ENCODE data around the gene RMDN3. TPM values are rescaled to one million over a fixed set of nuclear protein-coding genes. Genes with fewer than 3 reads are reported as not detected.

Gene RMDN3
- total and polyA plus RNA-seq, 2 of the 13 experiments (the other 11 are each of a cell fraction or from before 2014, with no cell fraction given) = 16.8 to 19.5 TPM

DNA sequence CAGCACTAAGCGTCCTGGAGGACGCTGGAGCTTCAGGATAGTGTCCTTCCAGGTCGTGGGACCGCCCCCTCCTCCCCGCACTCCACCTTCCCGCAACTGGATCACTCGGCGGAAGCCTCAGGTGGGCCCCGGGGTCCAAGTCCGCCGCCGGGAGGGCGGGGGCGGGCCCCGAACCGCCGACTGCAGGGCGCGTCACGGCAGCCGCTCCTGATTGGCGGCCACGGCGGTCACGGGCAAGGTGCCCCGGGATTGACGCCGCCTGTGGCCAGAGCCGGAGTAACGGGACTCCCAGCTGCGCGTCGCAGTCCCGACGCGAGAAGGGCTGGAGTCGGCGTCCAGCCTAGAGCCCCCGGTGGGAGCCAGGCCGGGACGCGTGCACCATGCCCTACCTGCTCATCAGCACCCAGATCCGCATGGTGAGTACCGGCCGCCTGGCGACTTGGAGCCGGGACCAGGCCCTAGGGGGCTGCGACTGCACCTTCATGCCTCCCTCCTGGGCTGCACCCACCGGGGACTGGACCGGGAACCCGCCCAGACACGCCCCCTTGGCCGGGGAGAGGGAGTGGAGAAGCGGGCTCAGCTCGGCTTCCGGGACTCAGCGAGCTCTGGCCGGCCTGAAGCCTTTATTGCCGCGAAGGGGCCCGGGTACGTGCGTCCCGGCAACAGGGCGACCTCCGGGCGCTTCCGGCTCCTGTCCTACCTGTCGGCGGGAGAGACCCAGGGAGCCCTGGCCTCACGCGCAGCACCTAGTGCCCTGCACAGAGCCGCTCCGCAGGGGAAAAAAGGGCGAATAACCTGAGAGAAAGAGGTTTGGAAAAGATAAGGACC is 9.0 kb upstream of the RMDN3 start, which contains the start of gene GCHFR (continued):
- TF ChIP-seq U2AF2 (IDR thresholded peaks at IDR 0.05; ENCODE audit: low read depth, low read length) = no peak
- TF ChIP-seq SMC3 (IDR thresholded peaks at IDR 0.05; ENCODE audit: low read length) = no peak
- TF ChIP-seq, protein P1, sequence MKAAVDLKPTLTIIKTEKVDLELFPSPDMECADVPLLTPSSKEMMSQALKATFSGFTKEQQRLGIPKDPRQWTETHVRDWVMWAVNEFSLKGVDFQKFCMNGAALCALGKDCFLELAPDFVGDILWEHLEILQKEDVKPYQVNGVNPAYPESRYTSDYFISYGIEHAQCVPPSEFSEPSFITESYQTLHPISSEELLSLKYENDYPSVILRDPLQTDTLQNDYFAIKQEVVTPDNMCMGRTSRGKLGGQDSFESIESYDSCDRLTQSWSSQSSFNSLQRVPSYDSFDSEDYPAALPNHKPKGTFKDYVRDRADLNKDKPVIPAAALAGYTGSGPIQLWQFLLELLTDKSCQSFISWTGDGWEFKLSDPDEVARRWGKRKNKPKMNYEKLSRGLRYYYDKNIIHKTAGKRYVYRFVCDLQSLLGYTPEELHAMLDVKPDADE (CRISPR knock-in tag; IDR thresholded peaks at IDR 0.05) = no peak; the same call in 1 of the 2 replicates
- TF ChIP-seq BCL6 (CRISPR knock-in tag; IDR thresholded peaks at IDR 0.05) = no peak
- peak; percentile 18; the same call in 1 of the 2 replicates for TF ChIP-seq POGZ (CRISPR knock-in tag; IDR thresholded peaks at IDR 0.05)
- no peak for TF ChIP-seq RBM22 (optimal IDR thresholded peaks at IDR 0.05; ENCODE audit: low read length)
- TF ChIP-seq ZNF12 (CRISPR knock-in tag; IDR thresholded peaks at IDR 0.05) = peak; percentile 38; the same call in 1 of the 2 replicates
- TF ChIP-seq, protein P2, sequence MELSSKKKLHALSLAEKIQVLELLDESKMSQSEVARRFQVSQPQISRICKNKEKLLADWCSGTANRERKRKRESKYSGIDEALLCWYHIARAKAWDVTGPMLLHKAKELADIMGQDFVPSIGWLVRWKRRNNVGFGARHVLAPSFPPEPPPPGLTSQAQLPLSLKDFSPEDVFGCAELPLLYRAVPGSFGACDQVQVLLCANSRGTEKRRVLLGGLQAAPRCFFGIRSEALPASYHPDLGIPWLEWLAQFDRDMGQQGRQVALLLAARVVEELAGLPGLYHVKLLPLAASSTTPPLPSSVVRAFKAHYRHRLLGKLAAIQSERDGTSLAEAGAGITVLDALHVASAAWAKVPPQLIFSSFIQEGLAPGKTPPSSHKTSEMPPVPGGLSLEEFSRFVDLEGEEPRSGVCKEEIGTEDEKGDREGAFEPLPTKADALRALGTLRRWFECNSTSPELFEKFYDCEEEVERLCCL (CRISPR knock-in tag; IDR thresholded peaks at IDR 0.05; ENCODE audit: borderline replicate concordance) = peak; percentile 73; the same call in 1 of the 2 replicates
- no peak for TF ChIP-seq ATM (IDR thresholded peaks at IDR 0.05; ENCODE audit: borderline replicate concordance)
- no peak for TF ChIP-seq SRSF4 (IDR thresholded peaks at IDR 0.05; ENCODE audit: low read depth, low read length, poor library complexity, severe bottlenecking)
- no peak for TF ChIP-seq ZNF619 (CRISPR knock-in tag; IDR thresholded peaks at IDR 0.05)
- peak; percentile 66; the same call in 1 of the 2 replicates for TF ChIP-seq MAFG (CRISPR knock-in tag; IDR thresholded peaks at IDR 0.05)
- no peak for TF ChIP-seq STAG1 (CRISPR knock-in tag; IDR thresholded peaks at IDR 0.05)
- TF ChIP-seq DR1 (CRISPR knock-in tag; IDR thresholded peaks at IDR 0.05) = no peak
- TF ChIP-seq MZF1 (CRISPR knock-in tag; IDR thresholded peaks at IDR 0.05; ENCODE audit: borderline replicate concordance) = no peak
- TF ChIP-seq ZNF652 (CRISPR knock-in tag; IDR thresholded peaks at IDR 0.05; ENCODE audit: borderline replicate concordance, low read depth) = no peak
- TF ChIP-seq MXD4 (CRISPR knock-in tag; IDR thresholded peaks at IDR 0.05) = peak; percentile 90; the same call in 1 of the 2 replicates
- TF ChIP-seq MAFK (conservative IDR thresholded peaks at IDR 0.05 in 1 of 2, IDR thresholded peaks at IDR 0.05 in 1 of 2; ENCODE audit: low read length in 2 of 2) = no peak
- TF ChIP-seq ATF7-NPFF (CRISPR knock-in tag; IDR thresholded peaks at IDR 0.05; ENCODE audit: low read depth) = peak; percentile 90; the same call in 1 of the 2 replicates
- peak; percentile 81 for TF ChIP-seq TBX2 (CRISPR knock-in tag; IDR thresholded peaks at IDR 0.05; ENCODE audit: borderline replicate concordance)
- no peak; the same call in none of the 2 replicates for TF ChIP-seq ZNF792 (CRISPR knock-in tag; IDR thresholded peaks at IDR 0.05)
- peak; percentile 74 for TF ChIP-seq ZNF224 (CRISPR knock-in tag; IDR thresholded peaks at IDR 0.05)
- TF ChIP-seq, protein P3, sequence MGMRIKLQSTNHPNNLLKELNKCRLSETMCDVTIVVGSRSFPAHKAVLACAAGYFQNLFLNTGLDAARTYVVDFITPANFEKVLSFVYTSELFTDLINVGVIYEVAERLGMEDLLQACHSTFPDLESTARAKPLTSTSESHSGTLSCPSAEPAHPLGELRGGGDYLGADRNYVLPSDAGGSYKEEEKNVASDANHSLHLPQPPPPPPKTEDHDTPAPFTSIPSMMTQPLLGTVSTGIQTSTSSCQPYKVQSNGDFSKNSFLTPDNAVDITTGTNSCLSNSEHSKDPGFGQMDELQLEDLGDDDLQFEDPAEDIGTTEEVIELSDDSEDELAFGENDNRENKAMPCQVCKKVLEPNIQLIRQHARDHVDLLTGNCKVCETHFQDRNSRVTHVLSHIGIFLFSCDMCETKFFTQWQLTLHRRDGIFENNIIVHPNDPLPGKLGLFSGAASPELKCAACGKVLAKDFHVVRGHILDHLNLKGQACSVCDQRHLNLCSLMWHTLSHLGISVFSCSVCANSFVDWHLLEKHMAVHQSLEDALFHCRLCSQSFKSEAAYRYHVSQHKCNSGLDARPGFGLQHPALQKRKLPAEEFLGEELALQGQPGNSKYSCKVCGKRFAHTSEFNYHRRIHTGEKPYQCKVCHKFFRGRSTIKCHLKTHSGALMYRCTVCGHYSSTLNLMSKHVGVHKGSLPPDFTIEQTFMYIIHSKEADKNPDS (CRISPR knock-in tag; IDR thresholded peaks at IDR 0.05) = peak; percentile 76; the same call in 1 of the 2 replicates
- TF ChIP-seq RFX3 (CRISPR knock-in tag; IDR thresholded peaks at IDR 0.05) = no peak
- no peak for TF ChIP-seq NR2F2 (IDR thresholded peaks at IDR 0.05; ENCODE audit: borderline replicate concordance, low read depth)
- peak; percentile 85 for TF ChIP-seq ZNF329 (CRISPR knock-in tag; IDR thresholded peaks at IDR 0.05; ENCODE audit: low read depth)
- TF ChIP-seq AHR (CRISPR knock-in tag; IDR thresholded peaks at IDR 0.05) = peak; percentile 82; the same call in 1 of the 2 replicates
- TF ChIP-seq TGIF2 (CRISPR knock-in tag; IDR thresholded peaks at IDR 0.05) = no peak

Data from HepG2 (cell line).